HG03558 (cell line): Measurements from ENCODE around the gene FAM53A.
A peak's percentile ranks its signal among the peaks of the same experiment; 100 is the strongest.
"Not testable (repeated sequence)": the region's sequence is repeated elsewhere in the genome, so short reads cannot be mapped to it uniquely, and the experiment has no call there.

Experiments
- ATAC-seq: cut with Tn5 transposase; IDR thresholded peaks from one replicate; pipeline ENCODE4 v1.9.1; 2021; ENCODE audit warnings: moderate number of reproducible peaks; ENCODE audit not compliant: unreplicated experiment; ENCODE audit errors: extremely low read depth

FAM53A gene

DNA sequence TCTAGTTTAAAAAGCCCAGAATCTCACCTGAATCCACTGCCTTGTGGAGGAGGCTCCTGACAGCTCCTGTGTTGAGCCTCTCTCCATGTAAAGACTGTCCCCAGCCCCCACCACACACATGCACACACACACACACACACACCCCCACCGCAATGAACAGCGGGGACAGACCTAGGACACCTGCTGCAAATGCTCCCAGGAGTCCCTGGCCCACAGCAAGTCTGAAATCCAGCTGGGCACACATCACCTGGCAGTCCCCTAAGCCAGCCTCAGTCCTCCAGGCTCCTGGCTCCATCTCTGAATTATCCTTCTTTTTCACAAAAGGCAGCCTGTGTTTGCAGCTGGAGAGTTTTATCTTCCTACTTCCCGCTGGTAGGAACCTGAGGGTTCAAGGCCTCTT lies 6.6 kb upstream of the FAM53A start:
- no peak for ATAC-seq

DNA sequence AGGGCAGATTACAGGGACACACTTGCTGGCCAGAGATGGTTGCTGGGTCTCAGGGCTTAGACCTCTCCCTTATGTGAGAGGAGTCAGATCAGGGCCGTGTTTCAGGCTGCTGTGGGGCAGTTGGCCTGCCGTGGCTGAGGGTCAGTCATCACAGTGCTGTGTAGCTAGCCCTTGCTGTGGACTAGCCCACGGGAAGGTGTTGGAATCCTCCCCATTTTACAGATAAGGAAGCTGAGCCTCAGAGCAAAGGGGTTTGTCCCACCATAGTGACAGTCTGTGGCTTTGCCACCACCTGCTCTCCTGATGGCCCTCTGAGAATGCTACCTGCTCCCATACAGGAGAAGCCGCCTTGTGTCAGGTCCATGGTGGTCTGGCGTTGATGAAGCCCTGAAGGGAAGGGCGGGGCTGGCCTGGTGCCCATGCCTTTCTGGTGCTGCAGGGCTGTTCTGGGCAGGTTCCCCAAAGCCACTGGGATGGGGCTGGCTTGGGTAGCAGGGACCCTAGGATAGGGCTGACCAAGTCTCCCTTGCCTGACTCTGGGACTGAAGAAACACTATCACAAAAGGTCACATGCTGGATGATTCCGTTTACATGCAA lies 2.4 kb upstream of the FAM53A start:
- ATAC-seq, result no peak

DNA sequence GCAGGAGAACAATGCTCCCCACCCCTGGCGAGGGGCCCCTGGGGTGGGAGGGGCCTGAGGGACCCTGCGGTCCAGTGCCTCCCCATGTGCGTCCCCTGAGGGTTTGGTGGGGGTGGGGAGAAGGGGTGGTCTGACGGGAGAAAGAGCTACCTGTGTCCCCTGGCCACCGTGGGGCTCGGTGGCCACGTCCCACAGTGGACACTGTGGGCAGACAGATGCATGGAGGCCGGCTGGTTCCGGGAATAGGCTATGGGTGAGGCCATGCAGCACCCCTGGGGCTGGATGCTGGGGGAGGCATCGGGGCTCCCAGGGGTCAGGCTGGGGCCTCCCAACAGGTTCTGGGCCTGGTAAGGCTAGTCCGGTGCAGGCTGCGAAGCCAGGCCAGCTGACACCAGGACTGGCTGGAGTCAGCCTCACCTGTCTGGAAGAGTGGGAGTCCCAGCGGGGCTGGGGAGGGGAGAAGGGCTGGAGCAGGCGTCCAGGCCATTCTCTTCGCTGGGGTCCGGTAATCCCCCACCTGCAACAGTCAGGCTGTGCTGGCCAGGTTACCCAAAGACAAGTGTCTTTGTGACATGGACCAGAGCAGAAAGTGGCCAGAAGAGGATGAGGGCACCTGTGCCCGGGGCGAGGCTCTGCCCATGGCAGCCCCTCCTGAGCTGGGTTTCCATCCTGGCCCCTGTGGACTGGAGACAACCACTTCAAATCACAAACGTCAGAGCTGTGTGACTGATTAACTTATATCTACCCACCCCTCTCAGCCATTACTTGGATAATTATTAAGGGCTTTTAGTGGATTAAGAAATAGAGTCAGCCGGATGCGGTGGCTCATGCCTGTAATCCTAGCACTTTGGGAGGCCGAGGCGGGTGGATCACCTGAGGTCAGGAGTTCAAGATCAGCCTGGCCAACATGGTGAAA lies 1.4 kb upstream of the FAM53A start:
- no peak for ATAC-seq

DNA sequence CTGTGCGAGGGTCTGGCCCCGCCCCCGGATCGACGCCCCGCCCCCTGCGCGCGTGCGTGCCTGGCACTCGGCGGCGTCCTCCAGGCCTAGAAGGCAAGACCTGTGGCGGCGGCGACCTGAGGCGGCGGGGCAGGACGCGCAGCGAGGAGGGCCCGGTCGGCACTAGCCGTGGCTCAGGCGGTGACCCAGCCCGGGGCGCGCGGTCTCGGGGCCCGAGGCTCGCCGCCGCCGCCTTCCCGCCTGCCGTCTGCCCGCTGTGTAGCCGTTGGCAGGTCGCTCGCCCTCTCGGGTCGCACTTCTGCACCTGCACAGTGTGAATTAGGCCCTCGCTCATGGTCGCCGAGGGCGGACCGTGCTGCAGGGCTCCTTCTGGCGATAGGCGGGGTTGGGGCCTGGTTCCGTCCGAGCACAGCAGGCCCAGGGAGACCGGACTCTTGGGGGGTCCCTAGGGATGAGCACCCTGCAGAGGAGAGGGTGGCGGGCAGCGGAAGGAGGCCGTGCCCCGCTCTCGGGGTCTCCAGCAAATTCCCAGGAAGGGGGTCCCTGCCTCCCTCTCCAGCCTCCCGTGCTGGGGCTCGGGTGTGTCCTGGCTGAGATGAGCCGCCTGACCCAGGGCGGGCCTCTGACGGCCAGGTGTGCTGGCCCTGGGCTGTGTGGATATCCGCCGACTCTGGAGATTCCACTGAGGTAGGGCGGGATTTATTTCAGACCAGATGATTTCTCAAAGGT lies 557 bp upstream of the FAM53A start:
- ATAC-seq, result peak; percentile 5

DNA sequence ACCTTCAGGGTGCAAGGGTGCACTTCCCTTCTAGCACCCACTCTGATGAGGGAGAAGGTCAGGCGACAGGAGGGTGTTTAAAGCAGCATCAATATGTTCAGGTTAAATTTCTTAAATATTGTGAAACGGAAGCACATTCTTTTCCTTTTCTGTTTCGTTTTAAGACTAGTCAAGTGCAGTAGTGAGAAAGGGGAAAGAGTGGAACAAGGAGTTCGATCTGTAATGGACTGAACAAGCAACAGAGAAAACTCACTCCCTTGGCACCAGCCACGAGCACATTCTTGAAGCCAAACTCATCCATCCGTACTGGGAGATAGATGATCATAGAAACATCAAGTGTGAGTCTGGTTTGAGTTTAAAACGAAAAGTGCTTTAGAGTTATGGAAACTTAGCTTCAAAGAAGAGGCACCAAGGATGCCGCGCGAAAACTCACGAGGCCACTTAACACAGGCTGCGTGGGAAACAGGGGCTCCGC lies 815 bp downstream of the FAM53A start:
- ATAC-seq, result no peak

DNA sequence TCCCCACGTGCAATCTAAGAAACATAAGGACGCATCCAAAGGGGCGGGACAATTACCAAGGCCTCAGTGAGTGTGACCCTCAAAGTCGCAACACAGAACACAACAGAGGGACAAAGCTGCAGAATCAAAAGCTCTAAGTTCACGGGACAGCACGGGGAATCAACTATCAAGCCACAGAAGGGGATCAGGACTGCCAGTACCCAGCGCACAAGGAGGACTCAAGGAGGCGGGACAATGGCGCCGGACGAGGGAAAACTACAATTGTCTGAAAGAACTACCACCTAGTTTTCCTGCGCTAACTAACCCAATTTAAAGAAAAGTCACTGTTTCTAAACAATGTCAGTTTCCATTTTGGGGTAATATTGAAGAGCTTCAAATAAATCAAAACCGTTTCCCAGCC lies 1.3 kb downstream of the FAM53A start:
- ATAC-seq, result no peak

DNA sequence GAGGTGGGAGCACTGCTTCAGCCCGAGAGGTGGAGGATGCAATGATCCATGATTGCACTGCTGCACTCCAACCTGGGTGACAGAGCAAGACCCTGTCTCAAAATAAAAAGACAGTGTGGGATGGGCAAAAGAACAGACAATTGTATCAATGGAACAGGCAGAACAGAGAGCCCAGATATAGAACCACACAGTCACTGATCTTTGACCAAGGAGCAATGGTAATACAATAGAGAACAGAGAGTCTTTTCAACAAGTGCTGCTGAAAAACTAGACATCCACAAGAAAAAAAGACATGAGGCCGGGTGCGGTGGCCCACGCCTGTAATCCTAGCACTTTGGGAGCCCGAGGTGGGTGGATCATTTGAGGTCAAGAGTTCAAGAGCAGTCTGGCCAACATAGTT lies 5.9 kb downstream of the FAM53A start:
- no peak for ATAC-seq

DNA sequence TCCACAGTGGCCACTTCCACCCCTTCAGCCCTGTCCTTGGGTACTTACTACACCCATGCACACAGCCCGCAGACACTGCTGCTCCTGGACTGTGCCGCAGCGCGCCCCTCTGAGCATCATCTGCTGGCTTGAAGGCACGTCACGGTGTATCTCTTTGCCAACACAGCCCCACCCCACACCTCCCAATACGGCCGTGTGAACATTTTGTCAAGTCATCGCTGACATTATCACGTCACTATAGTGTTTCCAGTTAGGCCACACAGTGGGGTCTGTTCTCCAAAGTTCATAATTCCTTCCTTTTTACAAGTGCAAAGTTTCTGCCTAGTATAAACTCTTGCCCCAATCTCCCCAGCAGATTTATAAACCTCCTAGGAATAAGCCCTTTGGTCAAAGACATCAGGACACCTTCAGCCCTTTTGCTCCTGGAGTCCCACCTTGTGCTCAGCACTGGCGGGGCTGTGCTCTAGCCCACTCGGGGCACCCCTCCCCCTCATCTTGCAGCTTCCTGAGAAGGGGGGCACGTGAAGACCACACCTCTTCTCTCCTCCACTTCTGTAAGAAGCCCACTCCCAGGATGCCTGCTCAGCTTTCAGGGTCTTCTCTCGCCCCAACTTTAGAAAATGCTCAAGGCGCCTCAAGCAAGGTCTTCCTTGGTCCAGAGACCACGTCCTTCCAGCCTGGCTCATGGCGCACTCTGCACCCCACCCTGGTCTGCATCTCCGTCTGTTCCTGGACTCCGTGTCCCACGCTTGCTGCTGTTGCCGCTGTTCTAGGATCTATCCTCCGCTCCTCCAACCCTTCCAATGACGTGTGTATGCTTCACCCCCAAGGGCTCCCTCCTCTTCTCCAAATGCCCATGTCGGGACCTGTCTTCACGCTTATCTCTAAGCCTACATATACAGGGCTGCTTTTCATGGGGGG lies 7.2 kb downstream of the FAM53A start:
- no peak for ATAC-seq

DNA sequence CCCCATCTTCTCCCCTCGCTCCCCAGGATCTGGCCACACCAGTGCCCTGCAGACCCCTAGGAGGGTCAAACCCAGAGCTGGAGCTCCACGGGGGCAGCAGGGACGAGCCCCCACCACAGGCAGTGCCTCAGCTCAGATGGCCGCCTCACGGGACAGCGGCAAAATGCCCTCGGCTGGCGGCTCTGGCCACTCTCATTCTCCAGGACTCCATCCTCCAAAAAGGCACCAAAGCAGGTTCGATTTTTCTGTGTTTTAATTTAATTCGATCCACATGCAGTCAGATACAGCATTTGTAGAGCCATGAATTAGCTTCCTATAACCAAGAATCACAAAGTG lies 8.3 kb downstream of the FAM53A start:
- no peak for ATAC-seq

DNA sequence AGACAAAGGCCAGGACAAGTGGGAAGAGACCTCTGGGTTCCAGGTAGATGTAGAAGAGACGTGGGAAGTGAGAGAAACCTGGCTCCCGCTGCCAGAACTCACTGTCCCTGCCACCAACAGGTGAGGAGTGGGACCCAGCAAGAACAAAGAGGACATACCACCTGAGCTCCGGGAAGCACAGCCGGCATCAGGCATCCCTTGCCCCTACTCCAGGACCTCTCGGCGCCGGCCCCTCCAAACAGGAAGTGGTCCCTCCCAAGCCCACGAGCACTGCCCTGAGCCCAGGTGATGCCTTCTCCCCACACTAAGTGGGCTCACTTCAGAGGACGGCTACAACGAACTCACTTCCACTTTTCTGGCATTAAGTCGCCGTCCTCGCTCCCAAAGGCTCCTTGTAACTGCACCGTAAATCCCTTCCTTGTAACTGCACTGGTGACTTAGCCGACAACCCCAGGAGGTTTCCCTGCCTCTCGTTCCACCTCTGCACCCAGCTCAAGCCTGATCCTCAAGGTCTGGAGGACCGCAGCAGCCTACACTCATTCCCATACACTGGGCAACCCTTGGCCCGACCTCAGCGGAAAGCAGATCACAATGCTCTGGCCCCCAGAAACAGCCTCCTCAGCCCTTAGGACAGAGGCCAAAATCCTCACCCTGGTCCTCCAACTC lies 8.8 kb downstream of the FAM53A start:
- no peak for ATAC-seq

DNA sequence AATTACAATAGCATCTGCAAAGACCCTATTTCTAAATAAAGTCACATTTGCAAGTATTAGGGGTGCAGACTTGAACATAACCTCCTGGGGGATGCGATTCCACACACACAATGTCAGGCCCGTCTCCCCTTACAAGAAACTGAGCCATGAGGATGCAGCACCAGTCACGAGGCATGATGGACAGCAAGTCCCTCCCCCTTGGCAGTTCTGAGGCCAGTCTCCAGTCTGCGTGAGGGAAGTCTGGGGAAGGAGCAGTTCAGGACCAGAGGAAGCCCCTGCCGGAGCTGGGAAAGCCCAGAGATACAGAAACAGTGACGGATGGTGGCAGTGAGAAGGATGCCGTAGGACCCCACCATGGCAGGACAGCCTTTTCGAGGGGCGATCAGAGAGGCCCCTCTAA lies 9.4 kb downstream of the FAM53A start:
- ATAC-seq, result no peak

DNA sequence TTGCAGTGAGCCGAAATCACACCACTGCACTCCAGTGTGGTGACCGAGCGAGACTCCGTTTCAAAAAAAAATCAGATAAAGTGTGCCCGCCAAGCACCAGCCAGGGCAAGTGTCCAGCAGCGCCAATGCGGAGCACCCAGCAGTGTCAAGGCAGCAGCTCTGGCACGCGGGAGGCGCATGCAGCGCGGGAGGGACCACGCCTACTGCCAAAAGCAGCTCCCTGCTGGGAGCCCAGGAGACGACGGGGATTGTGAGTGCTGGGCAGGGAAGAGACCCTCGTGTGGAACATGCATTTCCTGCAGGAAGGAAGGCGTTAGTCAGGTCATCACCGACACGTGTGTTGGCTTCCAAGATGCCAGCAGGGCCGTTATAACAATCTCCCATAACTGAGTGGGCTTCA lies 10.4 kb downstream of the FAM53A start:
- ATAC-seq, result no peak

DNA sequence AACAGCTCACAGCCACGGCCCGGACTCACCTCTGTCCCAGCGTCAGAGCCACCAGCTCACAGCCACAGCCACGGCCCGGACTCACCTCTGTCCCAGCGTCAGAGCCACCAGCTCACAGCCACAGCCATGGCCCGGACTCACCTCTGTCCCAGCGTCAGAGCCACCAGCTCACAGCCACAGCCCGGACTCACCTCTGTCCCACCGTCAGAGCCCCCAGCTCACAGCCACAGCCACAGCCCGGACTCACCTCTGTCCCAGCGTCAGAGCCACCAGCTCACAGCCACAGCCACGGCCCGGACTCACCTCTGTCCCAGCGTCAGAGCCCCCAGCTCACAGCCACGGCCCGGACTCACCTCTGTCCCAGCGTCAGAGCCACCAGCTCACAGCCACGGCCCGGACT lies 13.1 kb downstream of the FAM53A start:
- ATAC-seq, result not testable (repeated sequence)

DNA sequence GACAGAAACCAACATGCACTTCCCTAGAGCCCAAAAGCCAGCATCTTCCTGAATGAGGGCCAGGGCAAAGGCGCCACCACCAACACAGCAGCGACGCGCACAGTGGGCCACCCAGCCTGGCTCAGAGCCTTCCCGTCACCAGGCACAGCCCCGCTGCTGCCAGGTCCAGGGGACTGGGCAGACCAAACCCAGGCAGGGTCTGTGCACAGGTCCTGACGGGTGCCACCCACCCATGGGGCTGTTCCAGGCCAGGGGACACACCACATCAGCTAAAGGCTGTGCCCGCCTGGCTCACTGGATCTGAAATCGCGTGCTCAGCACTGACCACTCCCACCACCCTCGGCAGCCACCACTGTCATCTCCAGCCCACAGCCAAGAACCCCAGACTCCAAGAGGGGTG lies 13.8 kb downstream of the FAM53A start:
- no peak for ATAC-seq

DNA sequence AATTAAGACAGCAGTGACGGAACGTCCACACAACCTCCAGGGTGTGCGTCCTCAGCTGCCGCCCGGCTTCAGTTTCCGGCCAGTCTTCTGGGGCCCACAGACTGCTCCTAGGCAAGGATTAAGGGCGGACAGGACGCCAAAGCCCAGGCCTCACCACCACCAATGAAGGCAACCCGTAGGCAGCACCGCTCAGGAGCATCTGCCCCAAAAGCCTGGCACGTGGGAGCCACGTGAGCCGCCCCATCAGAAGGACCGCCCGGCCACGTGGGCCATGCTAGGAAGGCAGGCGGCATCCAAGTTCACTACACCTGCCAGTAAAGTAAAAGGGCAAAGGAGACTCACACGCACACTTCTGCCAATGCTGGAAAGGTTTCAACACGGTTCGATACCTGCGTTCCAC lies 14.3 kb downstream of the FAM53A start:
- no peak for ATAC-seq

DNA sequence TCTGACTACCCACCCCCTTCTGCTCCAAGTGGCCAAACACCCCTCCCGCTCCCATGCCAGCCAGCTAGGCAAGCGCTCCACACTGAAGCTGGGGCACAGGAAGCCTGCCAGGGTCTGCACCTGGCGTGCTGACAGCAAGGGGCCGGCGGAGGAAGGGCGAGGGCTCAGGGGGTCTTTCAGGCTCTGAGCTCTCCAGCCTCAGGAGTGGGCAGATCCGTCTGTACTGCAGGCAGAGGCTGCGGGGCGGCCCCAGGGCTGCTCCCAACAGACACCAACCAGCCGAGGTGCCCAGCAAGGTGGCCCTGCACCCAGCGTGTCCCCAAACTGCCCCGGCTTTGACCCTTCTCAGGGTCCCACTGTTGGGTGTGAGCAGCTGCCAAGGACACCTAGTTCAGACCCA lies 14.8 kb downstream of the FAM53A start:
- no peak for ATAC-seq

DNA sequence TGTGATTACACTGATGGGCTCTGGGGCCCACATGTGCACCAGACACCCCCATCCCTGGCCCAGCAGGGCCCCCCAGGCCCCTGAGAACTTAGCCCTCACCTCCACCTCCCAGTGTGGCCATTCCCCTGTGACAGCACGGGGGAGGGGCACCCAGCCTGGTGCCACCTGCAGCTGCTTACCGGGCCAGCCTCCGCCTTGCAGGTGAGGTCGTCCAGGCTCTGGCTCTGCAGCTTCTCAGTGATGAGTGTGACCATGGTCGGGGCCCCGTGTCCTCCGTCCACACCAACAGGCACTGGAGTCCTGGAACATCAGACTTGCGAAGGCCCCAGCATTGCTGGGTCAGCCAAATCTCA lies 15.6 kb downstream of the FAM53A start:
- ATAC-seq, result no peak

DNA sequence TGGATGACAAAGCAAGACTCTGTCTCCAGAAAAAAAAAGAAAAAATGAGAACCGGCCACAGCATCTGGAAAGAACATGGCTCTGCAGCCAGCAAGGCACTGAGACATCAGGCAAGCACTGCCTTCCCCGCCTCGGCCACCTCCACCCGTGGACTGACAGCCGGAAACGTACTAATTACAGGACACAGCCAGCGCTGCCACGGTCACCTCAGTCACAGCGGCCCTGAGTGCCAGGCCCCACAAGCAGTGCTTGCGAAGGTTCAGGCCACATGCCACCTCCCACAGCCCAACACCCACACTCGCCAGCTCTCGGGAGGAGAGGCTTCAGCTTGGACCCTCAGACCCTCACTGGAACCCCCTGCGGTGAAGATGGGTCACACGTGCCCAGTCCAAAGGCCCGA lies 16.8 kb downstream of the FAM53A start:
- no peak for ATAC-seq

DNA sequence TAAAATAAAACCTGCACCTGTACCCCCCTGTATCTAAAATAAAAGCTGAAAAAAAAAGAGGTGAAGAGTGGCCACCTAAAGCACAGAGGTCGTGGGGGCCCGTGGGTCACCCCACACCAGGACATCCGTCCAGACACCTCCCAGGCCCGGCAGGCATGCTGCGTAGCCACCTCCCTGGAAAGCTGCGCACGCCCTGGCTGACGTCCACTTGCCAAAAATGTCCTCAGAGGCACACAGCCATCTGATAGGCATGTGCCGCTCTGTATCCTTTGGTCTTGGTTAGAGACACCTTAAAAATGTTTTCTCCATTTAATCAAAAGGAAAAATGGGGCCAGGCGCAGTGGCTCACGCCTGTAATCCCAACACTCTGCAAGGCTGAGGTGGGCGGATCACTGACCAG lies 17.7 kb downstream of the FAM53A start:
- ATAC-seq, result no peak

DNA sequence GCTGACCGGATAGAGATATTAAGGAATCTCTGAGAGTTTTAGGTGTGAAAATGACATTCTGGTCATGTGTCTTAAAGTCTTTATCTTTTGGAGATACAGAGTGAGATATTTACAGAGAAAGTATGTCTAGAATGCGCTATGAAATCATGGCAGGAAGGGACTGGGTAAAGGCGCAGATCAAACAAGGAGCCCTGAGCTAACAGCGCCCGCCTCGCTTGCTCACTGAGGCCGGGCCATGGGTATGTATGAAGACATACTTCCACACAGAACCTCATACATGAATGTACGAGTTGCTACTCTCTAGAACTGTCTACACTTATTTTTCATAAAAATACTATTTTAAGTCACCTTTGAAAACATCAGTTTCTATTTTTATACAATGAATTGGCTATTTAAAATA lies 20.0 kb downstream of the FAM53A start:
- ATAC-seq, result no peak
